Stimulated activated CD4-positive, alpha-beta T cell treated with anti-CD3 and anti-CD28 coated beads, Interleukin-2, amount 100 ng/mL, for 4 hours (primary cell): Measurements from ENCODE around the gene ARHGAP28.

Experiments
- DNase-seq: peaks from one replicate; pipeline ENCODE4 v3.0.0-alpha.2; 2020; ENCODE audit warnings: low read depth

The ARHGAP28 gene

GRCh38 chr18:6960656-6961055, 231.1 kb downstream of the ARHGAP28 start:
- DNase-seq = no peak

- DNase-seq = no peak
These were observed 231.8 kb downstream of the ARHGAP28 start for GRCh38 chr18:6961331-6961730.

GRCh38 chr18:6962571-6963451, 233.3 kb downstream of the ARHGAP28 start:
- DNase-seq = no peak

DNA sequence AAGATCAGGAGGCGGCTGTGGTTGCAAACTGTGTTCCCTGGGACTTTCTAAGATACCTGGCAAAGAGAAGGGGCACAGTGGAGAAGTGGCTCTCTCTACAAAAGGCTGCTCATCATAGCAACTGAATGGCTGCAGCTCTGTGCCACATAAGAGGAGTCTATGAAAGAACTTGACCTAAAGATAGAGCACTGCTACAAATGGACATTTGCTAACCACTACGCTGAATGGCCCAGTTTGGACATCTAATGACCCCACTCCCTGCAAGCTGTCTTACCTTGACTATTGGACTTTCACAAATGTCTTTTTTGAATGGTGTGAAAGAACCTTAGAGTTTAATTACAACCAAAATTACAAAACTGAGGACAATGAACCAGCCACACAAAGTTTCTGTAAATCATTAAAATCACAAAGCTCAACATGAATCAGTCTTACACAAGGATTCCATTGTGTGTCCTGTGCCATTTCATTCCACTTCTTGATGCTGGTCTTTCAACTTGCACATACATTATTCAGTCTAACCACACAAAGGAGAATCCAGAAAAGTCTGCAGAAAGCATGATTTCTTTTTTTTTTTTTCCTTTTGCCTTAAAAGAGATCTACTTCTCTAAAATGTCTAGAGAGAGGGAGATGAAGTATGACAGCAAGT, 234.1 kb downstream of the ARHGAP28 start:
- DNase-seq = no peak
